HG02678 (cell line): Measurements from ENCODE around the gene SLC8A1.

ENCODE experiments used
- ATAC-seq: cut with Tn5 transposase; IDR thresholded peaks from one replicate; pipeline ENCODE4 v1.9.1; 2021; ENCODE audit warnings: mild to moderate bottlenecking, moderate library complexity; ENCODE audit not compliant: unreplicated experiment

The SLC8A1 gene

GRCh38 chr2:40430776-40431599, 20.9 kb downstream of the SLC8A1 start:
- no peak for ATAC-seq

GRCh38 chr2:40428439-40428838, 23.5 kb downstream of the SLC8A1 start:
- ATAC-seq = no peak

GRCh38 chr2:40421631-40422297, 30.1 kb downstream of the SLC8A1 start:
- ATAC-seq = no peak

GRCh38 chr2:40420478-40420877, 31.4 kb downstream of the SLC8A1 start:
- no peak for ATAC-seq

- ATAC-seq = no peak
Observed at GRCh38 chr2:40419364-40419762, 32.5 kb downstream of the SLC8A1 start.

GRCh38 chr2:40418614-40419363, 33.1 kb downstream of the SLC8A1 start:
- no peak for ATAC-seq

GRCh38 chr2:40416486-40416885, 35.4 kb downstream of the SLC8A1 start:
- ATAC-seq = no peak

GRCh38 chr2:40415391-40415790, 36.5 kb downstream of the SLC8A1 start:
- ATAC-seq = no peak

GRCh38 chr2:40412456-40412855, 39.4 kb downstream of the SLC8A1 start:
- ATAC-seq = no peak

GRCh38 chr2:40410695-40411094, 41.2 kb downstream of the SLC8A1 start:
- ATAC-seq = no peak

- no peak for ATAC-seq
Observed at GRCh38 chr2:40409734-40410133, 42.2 kb downstream of the SLC8A1 start.

GRCh38 chr2:40406485-40407289, 45.2 kb downstream of the SLC8A1 start:
- ATAC-seq = no peak

- ATAC-seq = no peak
Observed at GRCh38 chr2:40405465-40405864, 46.4 kb downstream of the SLC8A1 start.

GRCh38 chr2:40404517-40404916, 47.4 kb downstream of the SLC8A1 start:
- no peak for ATAC-seq

GRCh38 chr2:40403233-40403836, 48.6 kb downstream of the SLC8A1 start:
- ATAC-seq = no peak

- ATAC-seq = no peak
Observed at GRCh38 chr2:40401896-40402295, 50.0 kb downstream of the SLC8A1 start.

GRCh38 chr2:40400336-40400953, 51.4 kb downstream of the SLC8A1 start:
- no peak for ATAC-seq

- no peak for ATAC-seq
Observed at GRCh38 chr2:40397765-40398164, 54.1 kb downstream of the SLC8A1 start.

- no peak for ATAC-seq
Observed at GRCh38 chr2:40396124-40396523, 55.8 kb downstream of the SLC8A1 start.
